Testis (tissue), 2 donors: ENCODE results near the gene PTPN12.

Source experiments
- POLR2A ChIP-seq: fragments of 450-650 bp; IDR thresholded peaks from one replicate; pipeline ENCODE4 v1.6.1; 2017; ENCODE audit warnings: antibody characterized with exemption, mild to moderate bottlenecking, moderate library complexity
- TF ChIP-seq, protein P1 (sequence below), 3 experiments: fragments of 450-650 bp in 2 of 3; fragments of 200-600 bp in 1 of 3; sonication (generic) in 1 of 3; IDR thresholded peaks; one replicate each; pipeline ENCODE4 v1.5.1; 2016 to 2019; ENCODE audit warnings: antibody characterized with exemption in 3 of 3, mild to moderate bottlenecking in 2 of 3, moderate library complexity in 1 of 3

GRCh38 chr7:77524731-77525130, 12.4 kb upstream of the PTPN12 start:
- TF ChIP-seq POLR2A: no peak
- TF ChIP-seq, protein P1, sequence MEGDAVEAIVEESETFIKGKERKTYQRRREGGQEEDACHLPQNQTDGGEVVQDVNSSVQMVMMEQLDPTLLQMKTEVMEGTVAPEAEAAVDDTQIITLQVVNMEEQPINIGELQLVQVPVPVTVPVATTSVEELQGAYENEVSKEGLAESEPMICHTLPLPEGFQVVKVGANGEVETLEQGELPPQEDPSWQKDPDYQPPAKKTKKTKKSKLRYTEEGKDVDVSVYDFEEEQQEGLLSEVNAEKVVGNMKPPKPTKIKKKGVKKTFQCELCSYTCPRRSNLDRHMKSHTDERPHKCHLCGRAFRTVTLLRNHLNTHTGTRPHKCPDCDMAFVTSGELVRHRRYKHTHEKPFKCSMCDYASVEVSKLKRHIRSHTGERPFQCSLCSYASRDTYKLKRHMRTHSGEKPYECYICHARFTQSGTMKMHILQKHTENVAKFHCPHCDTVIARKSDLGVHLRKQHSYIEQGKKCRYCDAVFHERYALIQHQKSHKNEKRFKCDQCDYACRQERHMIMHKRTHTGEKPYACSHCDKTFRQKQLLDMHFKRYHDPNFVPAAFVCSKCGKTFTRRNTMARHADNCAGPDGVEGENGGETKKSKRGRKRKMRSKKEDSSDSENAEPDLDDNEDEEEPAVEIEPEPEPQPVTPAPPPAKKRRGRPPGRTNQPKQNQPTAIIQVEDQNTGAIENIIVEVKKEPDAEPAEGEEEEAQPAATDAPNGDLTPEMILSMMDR (IDR thresholded peaks at IDR 0.05): no peak
